Left hindlimb (tissue), 1 donor: ENCODE measurements around the gene INPP5K.
"Not testable (repeated sequence)": the region's sequence is repeated elsewhere in the genome, so short reads cannot be mapped to it uniquely, and the experiment has no call there.

Experiments
- DNase-seq: peaks from one replicate; pipeline ENCODE4 v3.0.0-alpha.2; 2018

The INPP5K gene

DNA sequence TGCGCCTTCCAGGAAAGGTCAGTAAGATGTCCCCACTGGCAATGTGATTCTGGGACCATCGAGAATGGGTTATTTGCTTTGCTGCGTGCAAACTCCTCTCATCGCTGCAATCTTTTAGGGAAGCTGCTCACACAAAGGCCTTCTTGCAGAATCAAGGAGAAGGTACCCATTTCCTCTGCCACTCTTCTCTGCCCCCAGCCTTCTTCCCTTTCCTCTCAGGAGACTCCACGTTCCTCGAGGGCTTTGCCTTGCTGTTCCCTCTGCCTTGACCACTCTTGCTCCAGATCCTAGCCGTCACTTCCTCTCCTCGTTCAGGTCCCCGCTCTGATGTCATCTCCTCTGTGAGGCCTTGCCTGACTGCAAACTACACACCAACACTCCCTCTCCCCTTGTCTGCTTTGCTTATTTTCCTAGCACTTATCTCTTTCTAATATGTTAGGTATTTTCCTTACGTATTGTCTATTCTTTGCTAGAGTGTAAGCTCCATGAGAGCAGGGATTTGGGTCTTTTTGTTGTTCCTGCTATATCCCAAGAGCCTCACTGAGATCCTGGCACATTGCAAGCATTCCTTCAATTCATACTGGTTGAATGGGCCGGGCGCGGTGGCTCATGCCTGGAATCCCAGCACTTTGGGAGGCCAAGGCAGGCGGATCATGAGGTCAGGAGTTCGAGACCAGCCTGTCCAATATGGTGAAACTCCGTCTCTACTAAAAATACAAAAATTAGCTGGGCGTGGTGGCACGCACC is 55.0 kb downstream of the INPP5K start:
- no peak for DNase-seq

DNA sequence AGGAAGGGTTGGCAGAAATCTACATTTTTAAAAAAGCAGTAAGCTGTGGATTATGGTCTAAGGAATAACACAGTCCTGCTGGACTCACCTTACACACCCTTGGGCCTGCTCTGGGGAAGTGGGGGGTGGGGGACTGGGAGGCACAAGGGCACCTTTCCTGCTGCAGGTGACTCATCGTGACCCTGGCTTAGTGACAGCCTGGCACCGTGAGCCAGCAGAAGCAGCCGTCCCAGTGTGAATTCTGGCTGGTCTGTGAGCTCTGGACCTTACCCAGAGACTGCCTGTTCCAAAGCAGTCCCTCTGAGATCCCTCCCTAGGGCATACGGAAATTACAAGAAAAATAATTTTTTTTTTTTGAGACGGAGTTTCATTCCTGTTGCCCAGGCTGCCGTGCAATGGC is 56.2 kb downstream of the INPP5K start:
- DNase-seq = no peak

DNA sequence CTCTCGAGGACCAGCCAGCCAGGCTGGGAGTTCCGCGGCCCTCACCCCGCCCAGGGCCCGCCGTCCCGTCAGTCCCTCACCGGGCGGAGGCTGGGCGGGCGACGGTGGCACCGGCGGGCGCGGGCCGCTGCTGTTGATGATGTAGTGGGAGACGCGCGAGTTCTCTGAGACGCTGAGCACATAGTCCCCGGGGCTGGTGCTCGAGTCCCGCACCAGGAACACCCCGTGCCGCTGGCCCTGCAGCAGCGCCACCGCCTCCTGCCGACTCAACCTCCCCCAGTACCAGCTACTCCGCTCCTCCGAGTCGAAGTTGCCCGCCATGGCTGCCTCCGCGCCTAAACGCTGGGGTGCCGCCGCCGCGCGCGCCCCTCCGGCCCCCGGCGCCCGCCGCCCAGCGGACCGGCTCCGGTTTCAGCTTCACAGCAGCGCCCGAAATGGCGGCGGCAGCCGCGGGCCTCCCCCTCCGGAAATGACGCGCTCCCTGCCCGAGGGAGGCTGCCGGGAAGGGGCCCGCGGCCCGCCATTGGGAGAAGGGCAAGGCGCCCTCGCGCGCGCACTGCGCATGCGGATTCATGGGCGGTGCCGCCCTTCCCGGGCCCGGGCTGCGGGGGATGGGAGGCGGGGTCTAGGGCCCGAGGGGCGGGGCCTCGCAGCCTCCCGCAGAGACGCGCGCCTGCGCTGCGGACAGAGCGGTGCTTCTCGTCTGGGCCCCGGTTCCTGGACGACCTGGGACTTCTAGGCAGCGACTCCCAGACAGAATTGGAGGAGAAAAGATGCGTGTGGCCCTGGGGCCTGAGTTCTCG is 60.4 kb downstream of the INPP5K start, which contains the start of gene CRK:
Gene CRK, minus strand, starts transcription at position 436 of the 803 bp plus-strand sequence. Its CDS starts 115 bp downstream, at position 321.
- peak; percentile 97 for DNase-seq

DNA sequence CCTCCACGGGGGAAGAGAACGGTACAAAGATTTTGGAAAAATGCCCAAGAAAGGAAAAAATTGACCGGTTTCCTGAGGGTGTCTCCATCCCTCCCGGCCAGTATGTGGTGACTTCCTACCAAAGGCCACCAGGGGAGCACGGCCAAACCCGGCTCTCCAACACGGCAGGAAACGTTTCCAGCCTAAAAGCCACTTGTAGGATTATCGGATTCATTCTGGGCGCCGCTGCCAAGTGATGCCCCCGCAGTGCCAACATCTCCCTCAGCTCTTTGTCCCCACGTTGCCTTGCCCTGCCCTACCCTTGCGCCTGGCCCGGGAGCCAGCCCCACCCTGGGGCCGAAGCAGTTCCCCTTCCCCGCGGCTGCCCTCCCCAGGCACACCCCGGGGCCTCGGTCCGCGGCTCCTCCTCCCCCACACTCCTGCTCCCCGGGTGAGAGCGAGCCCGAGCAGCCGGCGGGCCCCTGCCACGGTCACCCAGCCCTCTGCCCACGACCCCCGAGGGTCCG is 61.1 kb downstream of the INPP5K start:
- peak; percentile 75 for DNase-seq

DNA sequence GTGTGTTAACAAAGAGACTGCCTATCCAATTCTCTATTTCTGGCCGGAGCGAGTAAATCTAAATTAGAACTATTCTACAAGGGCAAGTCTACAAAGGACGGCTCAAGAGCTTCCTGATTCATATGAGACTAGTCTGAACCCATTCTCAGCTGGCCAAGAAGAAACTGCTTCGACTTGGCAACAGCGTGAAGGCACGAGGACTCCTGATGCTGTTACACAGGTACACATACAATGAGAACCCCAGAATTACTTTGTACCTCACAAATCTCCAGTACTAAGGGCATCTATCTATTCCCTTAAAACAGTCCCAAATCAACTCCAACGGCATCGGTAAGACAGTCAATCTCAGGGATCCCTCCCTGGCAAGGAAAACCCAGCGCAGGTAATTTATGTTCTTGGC is 61.9 kb downstream of the INPP5K start:
- DNase-seq = no peak

- DNase-seq = not testable (repeated sequence)
Measured at GRCh38 chr17:1453694-1454093, 62.7 kb downstream of the INPP5K start.

DNA sequence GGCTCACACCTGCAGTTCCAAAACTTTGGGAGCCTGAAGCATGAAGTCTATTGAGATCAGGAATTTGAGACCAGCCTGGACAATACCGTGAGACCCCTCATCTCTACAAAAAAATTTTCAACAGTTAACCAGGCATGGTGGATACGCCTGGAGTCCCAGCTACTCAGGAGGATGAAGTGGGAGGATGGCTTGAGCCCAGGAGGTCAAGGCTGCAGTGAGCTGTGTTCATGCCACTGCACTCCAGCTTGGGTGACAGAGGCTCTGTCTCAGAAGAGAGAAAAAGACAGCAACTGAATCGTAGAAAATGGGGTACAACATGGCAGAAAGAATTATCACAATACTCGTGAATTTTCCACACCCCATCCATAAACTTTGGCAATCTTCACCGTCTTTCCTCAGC is 63.6 kb downstream of the INPP5K start:
- no peak for DNase-seq

- not testable (repeated sequence) for DNase-seq
Measured at GRCh38 chr17:1450261-1450660, 66.2 kb downstream of the INPP5K start.

DNA sequence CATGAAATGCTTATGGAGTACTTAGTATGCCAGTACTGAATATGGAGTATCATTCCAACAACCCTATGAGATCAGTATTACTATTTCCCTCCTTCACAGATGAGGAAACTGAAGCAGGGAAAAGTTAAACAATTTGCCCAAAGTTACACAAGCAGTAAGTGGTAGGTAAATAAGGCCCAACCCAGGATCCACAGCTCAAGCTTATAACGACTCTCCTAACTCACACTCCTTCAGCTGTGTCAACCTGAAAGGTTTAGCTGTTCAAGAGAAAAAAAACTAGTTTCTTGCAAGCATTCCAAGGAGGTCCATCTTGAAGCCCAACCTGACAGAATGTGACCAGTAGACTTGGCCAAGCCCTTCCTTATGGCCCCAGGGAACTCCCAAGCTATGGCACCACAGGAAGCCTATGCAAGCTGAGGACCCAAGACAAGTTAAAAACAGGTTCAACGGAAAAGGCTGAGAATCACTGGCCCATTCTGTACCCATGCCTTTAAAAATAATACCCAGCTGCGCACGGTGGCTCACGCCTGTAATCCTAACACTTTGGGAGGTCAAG is 66.9 kb downstream of the INPP5K start:
- DNase-seq = no peak

DNA sequence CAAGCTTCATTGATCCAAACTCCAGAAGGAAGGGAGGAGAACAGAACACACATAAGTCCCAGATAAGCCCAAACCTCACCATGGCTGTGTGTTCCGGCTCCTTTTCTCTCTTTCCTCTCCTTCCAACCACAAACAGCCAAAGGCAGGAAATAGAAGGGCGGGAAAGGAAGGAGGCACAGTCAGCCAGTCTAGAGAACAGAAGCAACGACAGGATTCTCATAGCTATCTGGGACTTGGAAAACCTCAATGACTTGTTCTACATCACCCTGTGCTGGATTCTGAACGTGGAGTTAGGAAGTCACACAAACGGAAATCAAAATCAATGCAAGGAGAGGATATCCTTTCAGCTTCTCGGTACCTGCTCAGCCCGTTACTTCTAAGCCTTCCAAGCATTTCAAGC is 69.4 kb downstream of the INPP5K start:
- DNase-seq = no peak

DNA sequence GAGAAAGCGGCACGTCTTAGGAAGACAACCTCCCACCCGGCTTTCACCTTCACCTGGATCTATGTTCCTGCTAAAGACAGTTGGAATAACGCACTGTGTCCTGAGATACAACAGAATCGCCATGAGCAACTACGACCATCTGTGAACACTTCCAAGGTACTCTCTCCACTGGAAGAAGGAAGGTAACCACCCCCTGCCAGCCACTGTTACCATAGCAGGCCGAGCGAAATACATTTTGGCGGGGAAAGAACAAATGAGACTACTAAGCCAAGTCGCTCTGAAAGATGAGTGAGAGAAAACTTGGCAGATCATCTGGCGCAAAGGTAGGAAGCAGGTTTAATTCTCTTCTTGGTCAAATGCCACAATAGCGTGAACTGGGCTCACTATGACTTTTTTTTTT is 70.2 kb downstream of the INPP5K start:
- no peak for DNase-seq

GRCh38 chr17:1445695-1446094 is 70.7 kb downstream of the INPP5K start:
- not testable (repeated sequence) for DNase-seq
